HFF-Myc (cell line): Measurements from ENCODE around the gene ASB1.

Experiments used
- DNase-seq: peaks from one replicate; pipeline ENCODE4 v3.0.0-alpha.2; 2011; ENCODE audit warnings: low read depth; ENCODE audit errors: extremely low read depth
- H3K4me3 ChIP-seq: replicated peaks from 2 replicates; pipeline ENCODE4 v1.5.1; 2011; ENCODE audit warnings: low read depth, mild to moderate bottlenecking, control low read depth, low read length
- TF ChIP-seq, protein P1 (sequence below): IDR thresholded peaks from 2 replicates; pipeline ENCODE4 v1.5.1; 2012; ENCODE audit warnings: mild to moderate bottlenecking, low read depth, low read length, control low read depth; ENCODE audit errors: missing control alignments

Gene ASB1

DNA sequence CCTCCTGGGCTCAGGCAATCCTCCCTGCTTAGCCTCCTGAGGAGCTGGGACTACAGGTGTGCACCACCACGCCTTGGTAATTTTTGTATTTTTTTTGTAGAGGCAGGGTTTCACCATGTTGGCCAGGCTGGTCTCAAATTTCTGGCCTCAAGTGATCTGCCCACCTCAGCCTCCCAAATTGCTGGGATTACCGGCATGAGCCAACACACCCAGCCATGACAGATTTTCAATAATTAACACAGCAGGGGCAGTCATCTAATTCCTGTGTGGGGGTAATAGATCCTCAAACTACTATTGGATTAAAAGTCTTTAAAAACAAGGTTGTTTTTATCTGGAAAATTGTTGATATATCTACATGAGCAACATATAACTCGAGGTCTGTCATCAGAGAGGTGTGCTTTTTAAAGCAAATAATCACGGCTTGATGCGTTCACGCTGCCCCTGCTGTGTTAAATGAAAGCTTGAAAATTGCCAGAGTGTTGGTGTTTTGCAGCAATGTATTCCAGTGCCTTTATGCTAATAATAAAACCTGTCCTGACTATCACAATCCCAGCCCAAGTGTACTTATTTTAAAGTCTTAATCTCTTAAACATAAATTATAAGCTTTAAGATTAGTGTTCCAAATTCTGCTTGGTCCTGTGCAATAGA, 35.6 kb upstream of the ASB1 start:
- no peak for DNase-seq
- TF ChIP-seq, protein P1, sequence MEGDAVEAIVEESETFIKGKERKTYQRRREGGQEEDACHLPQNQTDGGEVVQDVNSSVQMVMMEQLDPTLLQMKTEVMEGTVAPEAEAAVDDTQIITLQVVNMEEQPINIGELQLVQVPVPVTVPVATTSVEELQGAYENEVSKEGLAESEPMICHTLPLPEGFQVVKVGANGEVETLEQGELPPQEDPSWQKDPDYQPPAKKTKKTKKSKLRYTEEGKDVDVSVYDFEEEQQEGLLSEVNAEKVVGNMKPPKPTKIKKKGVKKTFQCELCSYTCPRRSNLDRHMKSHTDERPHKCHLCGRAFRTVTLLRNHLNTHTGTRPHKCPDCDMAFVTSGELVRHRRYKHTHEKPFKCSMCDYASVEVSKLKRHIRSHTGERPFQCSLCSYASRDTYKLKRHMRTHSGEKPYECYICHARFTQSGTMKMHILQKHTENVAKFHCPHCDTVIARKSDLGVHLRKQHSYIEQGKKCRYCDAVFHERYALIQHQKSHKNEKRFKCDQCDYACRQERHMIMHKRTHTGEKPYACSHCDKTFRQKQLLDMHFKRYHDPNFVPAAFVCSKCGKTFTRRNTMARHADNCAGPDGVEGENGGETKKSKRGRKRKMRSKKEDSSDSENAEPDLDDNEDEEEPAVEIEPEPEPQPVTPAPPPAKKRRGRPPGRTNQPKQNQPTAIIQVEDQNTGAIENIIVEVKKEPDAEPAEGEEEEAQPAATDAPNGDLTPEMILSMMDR, result no peak

DNA sequence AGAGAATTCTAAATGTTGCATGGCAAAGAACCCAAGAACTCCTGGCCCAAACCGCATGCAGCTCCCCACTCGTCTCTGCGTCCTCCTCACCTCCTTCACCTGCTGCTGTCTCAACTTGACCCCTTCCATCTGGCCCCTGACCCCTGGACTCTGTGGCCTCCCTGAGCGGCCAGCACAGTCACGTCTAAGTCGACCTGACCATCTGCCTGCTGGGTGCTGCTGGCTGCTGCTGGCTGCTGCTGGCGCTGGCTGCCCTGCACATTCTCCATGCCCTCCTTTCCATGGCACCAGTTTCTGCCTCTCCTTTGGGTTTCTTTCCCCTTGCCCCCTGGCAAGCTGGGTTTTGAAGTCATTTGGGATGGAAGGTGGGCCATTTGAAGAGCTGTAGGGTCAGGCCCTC, 30.1 kb upstream of the ASB1 start:
- H3K4me3 ChIP-seq, result no peak overlapping the region
- TF ChIP-seq, protein P1, result no peak
- no peak for DNase-seq

More for the DNA sequence above, 35.6 kb upstream of the ASB1 start:
- no peak overlapping the region for H3K4me3 ChIP-seq

DNA sequence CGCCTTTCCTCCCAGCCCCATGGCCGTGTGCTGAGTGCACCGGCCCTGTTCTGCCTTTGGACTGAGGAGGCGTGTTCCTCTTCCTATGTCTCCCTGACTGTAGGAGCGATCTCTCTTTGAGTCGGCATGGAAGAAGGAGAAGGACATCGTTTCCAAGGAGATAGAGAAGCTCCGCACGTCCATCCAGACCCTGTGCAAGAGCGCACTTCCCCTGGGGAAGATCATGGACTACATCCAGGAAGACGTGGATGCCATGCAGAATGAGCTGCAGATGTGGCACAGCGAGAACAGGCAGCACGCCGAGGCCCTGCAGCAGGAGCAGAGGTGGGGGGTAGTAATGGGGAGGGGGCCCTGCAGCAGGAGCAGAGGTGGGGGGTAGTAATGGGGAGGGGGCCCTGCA, 29.4 kb upstream of the ASB1 start:
- H3K4me3 ChIP-seq, result no peak overlapping the region
- no peak for DNase-seq
- TF ChIP-seq, protein P1, result no peak

DNA sequence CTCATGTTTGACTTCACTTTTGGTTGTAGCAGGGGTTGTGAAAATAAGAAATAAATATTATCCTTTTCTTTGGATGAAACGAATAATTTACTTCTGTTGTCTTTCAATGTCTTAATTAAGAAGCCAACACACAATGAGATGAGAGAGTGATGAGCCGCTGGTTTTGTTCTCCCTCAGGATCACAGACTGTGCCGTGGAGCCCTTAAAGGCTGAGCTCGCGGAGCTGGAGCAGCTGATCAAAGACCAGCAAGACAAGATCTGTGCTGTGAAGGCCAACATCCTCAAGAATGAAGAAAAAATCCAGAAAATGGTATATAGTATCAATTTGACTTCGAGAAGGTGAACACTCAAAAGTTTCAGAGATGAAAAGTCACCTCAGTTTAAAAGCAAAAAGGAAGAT, 28.1 kb upstream of the ASB1 start:
- TF ChIP-seq, protein P1, result no peak
- H3K4me3 ChIP-seq, result no peak overlapping the region
- DNase-seq, result no peak

DNA sequence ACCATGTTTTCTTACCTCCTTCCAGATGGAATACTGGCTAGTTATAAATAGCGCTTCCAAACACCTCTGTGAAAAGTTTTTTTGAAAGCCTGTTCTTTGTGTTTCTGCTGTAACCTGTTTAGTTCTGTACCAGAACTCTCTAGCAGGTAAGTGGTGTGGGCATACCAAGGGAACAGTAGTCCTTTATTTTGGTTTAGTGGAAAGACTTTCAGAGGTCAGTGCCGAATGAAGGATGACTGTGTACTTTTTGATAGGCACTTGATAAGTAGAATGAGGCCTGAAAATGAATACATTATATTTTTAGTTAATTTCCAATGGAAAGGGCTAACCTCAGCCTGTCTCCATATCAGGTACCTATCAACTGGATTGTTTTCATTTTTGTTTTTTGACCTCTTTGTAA, 27.6 kb upstream of the ASB1 start:
- TF ChIP-seq, protein P1, result no peak
- no peak for DNase-seq

DNA sequence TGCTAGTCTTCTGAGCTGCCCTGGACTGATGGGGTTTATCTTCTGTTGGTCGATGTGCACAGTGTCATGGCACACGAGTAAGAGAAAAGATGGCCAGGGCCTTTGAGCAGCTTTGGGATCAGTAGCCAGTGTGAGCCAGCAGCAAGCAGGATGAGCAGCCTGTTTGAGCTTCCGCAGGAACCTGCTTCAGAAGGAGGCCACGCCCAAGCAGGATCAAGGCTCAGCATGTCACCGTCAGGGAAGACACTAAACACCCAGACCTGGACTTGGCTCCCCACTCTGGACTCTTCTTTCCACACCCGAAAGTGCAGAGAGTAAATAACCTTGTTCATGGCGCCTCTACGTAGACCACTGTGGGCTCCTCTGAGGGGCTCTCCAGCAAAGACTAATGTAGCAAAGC, 25.2 kb upstream of the ASB1 start:
- DNase-seq, result no peak
- TF ChIP-seq, protein P1, result no peak
- no peak overlapping the region for H3K4me3 ChIP-seq

More for the DNA sequence above, 27.6 kb upstream of the ASB1 start:
- no peak overlapping the region for H3K4me3 ChIP-seq

DNA sequence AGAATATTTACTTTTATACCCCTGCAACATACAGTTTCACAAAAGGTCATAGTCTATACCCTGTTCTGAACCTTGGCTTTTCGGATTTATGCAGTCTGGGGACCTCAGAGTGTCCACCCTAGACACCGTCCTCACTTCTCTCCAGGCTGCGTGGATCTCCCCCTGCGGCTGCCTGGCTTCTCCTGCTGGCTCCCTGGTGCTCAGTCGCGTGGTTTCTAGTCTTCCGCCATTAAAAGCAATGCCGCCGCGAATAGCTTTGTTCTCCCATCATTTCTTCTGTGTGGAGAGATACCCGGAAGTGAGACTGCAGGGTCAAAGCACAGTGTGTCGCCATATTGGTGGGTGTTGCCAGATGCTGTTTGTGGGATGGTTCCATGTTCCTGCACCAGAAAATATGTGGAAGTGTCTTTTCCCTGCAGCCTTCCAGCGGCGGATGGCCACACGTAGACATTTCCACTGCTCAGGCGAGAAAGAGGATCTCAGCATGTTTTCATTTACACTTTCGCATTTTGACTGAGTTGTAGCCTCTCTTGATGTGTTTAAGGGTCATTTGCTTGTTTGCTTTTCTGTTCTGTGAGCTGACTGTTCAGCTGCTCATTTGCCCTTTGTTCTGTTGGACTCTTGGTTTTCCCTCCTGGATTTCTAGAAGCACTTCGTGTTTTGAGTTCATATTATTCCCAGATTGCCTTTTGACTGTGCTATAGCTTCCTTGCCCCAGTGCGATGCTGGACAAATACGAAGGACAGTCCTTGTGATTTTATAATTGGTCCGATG, 22.9 kb upstream of the ASB1 start:
- H3K4me3 ChIP-seq, result no peak overlapping the region
- no peak for DNase-seq
- TF ChIP-seq, protein P1, result no peak
